Measurements from ENCODE around the gene SIDT1. TPM values are rescaled to one million over a fixed set of nuclear protein-coding genes. Genes with fewer than 3 reads are reported as not detected.

SIDT1 gene
- total RNA-seq, 3 donors from 2014 or later, result 22.4 to 61.2 (median 37.0) TPM

- H3K4me1 ChIP-seq (ENCODE audit: low read depth), result no peaks in the 10 kb centered on the region
- no peak for TF ChIP-seq CTCF (IDR thresholded peaks at IDR 0.05)
- no peaks in the 10 kb centered on the region for H3K36me3 ChIP-seq (ENCODE audit: low read depth)
- peaks cover 13% of the 10 kb centered on the region for H3K9me3 ChIP-seq
- H3K4me3 ChIP-seq, result no peak overlapping the region
- ATAC-seq (no peak), DNase-seq (no peak)
- intact Hi-C loops (cut with DNase I, micrococcal nuclease), result no loop called here
Measured at GRCh38 chr3:113648524-113648923, 116.2 kb downstream of the SIDT1 start.

- Histone ChIP-seq H3K4me1 (ENCODE audit: low read depth) (no peaks in the 10 kb centered on the region), H3K36me3 (ENCODE audit: low read depth) (no peaks in the 10 kb centered on the region), H3K4me3 (no peak overlapping the region), H3K9me3 (peaks cover 13% of the 10 kb centered on the region)
- intact Hi-C loops (cut with DNase I, micrococcal nuclease), result no loop called here
- TF ChIP-seq CTCF (IDR thresholded peaks at IDR 0.05), result no peak
- ATAC-seq, result no peak
- DNase-seq, result no peak
Measured at GRCh38 chr3:113649174-113649845, 117.0 kb downstream of the SIDT1 start.

- intact Hi-C loops (cut with DNase I, micrococcal nuclease), result no loop called here
- no peak for TF ChIP-seq CTCF (IDR thresholded peaks at IDR 0.05)
- Histone ChIP-seq H3K4me3 (no peak overlapping the region), H3K36me3 (ENCODE audit: low read depth) (no peaks in the 10 kb centered on the region), H3K4me1 (ENCODE audit: low read depth) (no peaks in the 10 kb centered on the region), H3K9me3 (no peaks in the 10 kb centered on the region)
- ATAC-seq (no peak), DNase-seq (no peak)
Measured at GRCh38 chr3:113654310-113654709, 122.0 kb downstream of the SIDT1 start.

GRCh38 chr3:113654851-113655250, 122.5 kb downstream of the SIDT1 start:
- no peaks in the 10 kb centered on the region for H3K4me1 ChIP-seq (ENCODE audit: low read depth)
- peak; percentile 17 for ATAC-seq
- no peak for DNase-seq
- intact Hi-C loops (cut with DNase I, micrococcal nuclease), result no loop called here
- H3K4me3 ChIP-seq, result no peak overlapping the region
- H3K9me3 ChIP-seq, result no peaks in the 10 kb centered on the region
- no peaks in the 10 kb centered on the region for H3K36me3 ChIP-seq (ENCODE audit: low read depth)
- no peak for TF ChIP-seq CTCF (IDR thresholded peaks at IDR 0.05)

- intact Hi-C loops (cut with DNase I, micrococcal nuclease), result no loop called here
- Histone ChIP-seq H3K9me3 (no peaks in the 10 kb centered on the region), H3K36me3 (ENCODE audit: low read depth) (no peaks in the 10 kb centered on the region), H3K4me3 (no peak overlapping the region), H3K4me1 (ENCODE audit: low read depth) (peaks cover 4% of the 10 kb centered on the region)
- ATAC-seq (no peak), DNase-seq (no peak)
- no peak for TF ChIP-seq CTCF (IDR thresholded peaks at IDR 0.05)
Measured at GRCh38 chr3:113658107-113658506, 125.8 kb downstream of the SIDT1 start.
